GM21423 (cell line): ENCODE data around the gene INPP5A.
"Not testable (repeated sequence)": the region's sequence is repeated elsewhere in the genome, so short reads cannot be mapped to it uniquely, and the experiment has no call there.

Experiments
- ATAC-seq: cut with Tn5 transposase; IDR thresholded peaks from one replicate; pipeline ENCODE4 v1.9.1; 2021; ENCODE audit warnings: mild to moderate bottlenecking, moderate library complexity; ENCODE audit not compliant: unreplicated experiment

INPP5A gene

GRCh38 chr10:132772816-132773215 lies 235.2 kb downstream of the INPP5A start:
- not testable (repeated sequence) for ATAC-seq

GRCh38 chr10:132774181-132774901 lies 236.8 kb downstream of the INPP5A start:
- ATAC-seq = no peak

- ATAC-seq = no peak
These were observed 237.6 kb downstream of the INPP5A start for GRCh38 chr10:132774902-132775863.

- ATAC-seq = no peak
These were observed 238.6 kb downstream of the INPP5A start for GRCh38 chr10:132776186-132776585.

- no peak for ATAC-seq
These were observed 239.2 kb downstream of the INPP5A start for GRCh38 chr10:132776821-132777220.

GRCh38 chr10:132777441-132777840 lies 239.9 kb downstream of the INPP5A start:
- no peak for ATAC-seq

GRCh38 chr10:132779549-132780294 lies 242.1 kb downstream of the INPP5A start:
- ATAC-seq = no peak

GRCh38 chr10:132780356-132780755 lies 242.8 kb downstream of the INPP5A start:
- no peak for ATAC-seq

GRCh38 chr10:132781556-132781955 lies 244.0 kb downstream of the INPP5A start:
- no peak for ATAC-seq

GRCh38 chr10:132783165-132783939 lies 245.8 kb downstream of the INPP5A start:
- no peak for ATAC-seq

- ATAC-seq = no peak
These were observed 246.6 kb downstream of the INPP5A start for GRCh38 chr10:132783940-132784865.

GRCh38 chr10:132784866-132785722 lies 247.5 kb downstream of the INPP5A start:
- ATAC-seq = no peak

GRCh38 chr10:132785723-132786475 lies 248.3 kb downstream of the INPP5A start, which contains the start of gene NKX6-2:
NKX6-2 (minus strand) TSS chr10:132786147; CDS start chr10:132785948, 199 bp downstream.
- no peak for ATAC-seq

GRCh38 chr10:132786476-132786883 lies 248.9 kb downstream of the INPP5A start:
- no peak for ATAC-seq

GRCh38 chr10:132786884-132787494 lies 249.4 kb downstream of the INPP5A start:
- ATAC-seq = no peak

- no peak for ATAC-seq
These were observed 250.1 kb downstream of the INPP5A start for GRCh38 chr10:132787495-132788179.
